Left lung (tissue), 10 donors: ENCODE data around the gene ETV6. TPM values are rescaled to one million over a fixed set of nuclear protein-coding genes. Genes with fewer than 3 reads are reported as not detected.

Experiments
- ATAC-seq: fragments of 200-7000 bp; cut with Tn5 transposase; one replicate; pipeline ENCODE4 v1.9.1; 2020; ENCODE audit warnings: moderate library complexity
- DNase-seq, 4 donors: peaks; one replicate each; pipeline ENCODE4 v3.0.0-alpha.2; 2013 to 2020
- H3K27ac ChIP-seq, 2 donors: fragments of 200-600 bp; sonication (generic) in 1 of 2; one replicate each; pipeline versions ENCODE4 v1.5.0 to v1.8.0; 2020 to 2021
- H3K27me3 ChIP-seq, 2 donors: fragments of 200-600 bp; sonication (generic) in 1 of 2; one replicate each; pipeline versions ENCODE4 v1.5.0 to v1.8.0; 2020 to 2021
- H3K36me3 ChIP-seq, 2 donors: fragments of 200-600 bp; sonication (generic) in 1 of 2; one replicate each; pipeline versions ENCODE4 v1.5.0 to v1.8.0; 2020 to 2021
- H3K4me1 ChIP-seq, 2 donors: fragments of 200-600 bp; one replicate each; pipeline ENCODE4 v1.8.0; 2021
- H3K4me3 ChIP-seq, 2 donors: fragments of 200-600 bp; sonication (generic) in 1 of 2; one replicate each; pipeline versions ENCODE4 v1.5.0 to v1.8.0; 2020 to 2021; ENCODE audit warnings: mild to moderate bottlenecking in 1 of 2
- H3K9me3 ChIP-seq, 2 donors: fragments of 200-600 bp; sonication (generic) in 1 of 2; one replicate each; pipeline versions ENCODE4 v1.5.0 to v1.8.0; 2020 to 2021
- intact Hi-C, 2 donors: fragments of 100-400 bp; cut with DNase I; formaldehyde crosslinking; loops; one replicate each; pipeline versions ENCODE4 v1.11.2 to v1.14.2; 2022
- polyA plus RNA-seq, 6 donors: library from polyadenylated mRNA; unstranded; fragments of 120-200 nt; gene quantifications; one replicate each; pipeline ENCODE4 v1.2.1, GENCODE V29; 2013; ENCODE audit not compliant: insufficient read length in 6 of 6
- total RNA-seq, 2 donors: library from RNA; stranded (reverse); fragmentation: NEBNext Ultra II Directional; extraction: Animal tissue kit (Norgen Biotek cat#: 25700); gene quantifications; one replicate each; pipeline ENCODE4 v1.2.1, GENCODE V29; 2021
- TF ChIP-seq, protein P1 (sequence below), 2 donors: fragments of 200-600 bp; sonication (generic) in 1 of 2; IDR thresholded peaks; one replicate each; pipeline versions ENCODE4 v1.5.0 to v1.8.0; 2021; ENCODE audit warnings: antibody characterized with exemption in 2 of 2
- donor health status: DM: no; HTN: yes; CAD: no.
- donor health status: DM: no; HTN: no; CAD: no.

Gene ETV6
- total and polyA plus RNA-seq, 8 donors: 16.0 to 44.7 (median 17.1) TPM

GRCh38 chr12:11685316-11685715, 35.8 kb downstream of the ETV6 start:
- DNase-seq: no peak
- Histone ChIP-seq H3K4me3 (no peak overlapping the region), H3K4me1 (peaks cover 17 to 77% of the 10 kb centered on the region in 2 donors), H3K27me3 (no peaks in the 10 kb centered on the region), H3K36me3 (no peaks in the 10 kb centered on the region), H3K27ac (peak overlapping the region in 1 of 2 donors; percentile 58), H3K9me3 (no peaks in the 10 kb centered on the region)
- intact Hi-C loops: no loop called here
- TF ChIP-seq, protein P1, sequence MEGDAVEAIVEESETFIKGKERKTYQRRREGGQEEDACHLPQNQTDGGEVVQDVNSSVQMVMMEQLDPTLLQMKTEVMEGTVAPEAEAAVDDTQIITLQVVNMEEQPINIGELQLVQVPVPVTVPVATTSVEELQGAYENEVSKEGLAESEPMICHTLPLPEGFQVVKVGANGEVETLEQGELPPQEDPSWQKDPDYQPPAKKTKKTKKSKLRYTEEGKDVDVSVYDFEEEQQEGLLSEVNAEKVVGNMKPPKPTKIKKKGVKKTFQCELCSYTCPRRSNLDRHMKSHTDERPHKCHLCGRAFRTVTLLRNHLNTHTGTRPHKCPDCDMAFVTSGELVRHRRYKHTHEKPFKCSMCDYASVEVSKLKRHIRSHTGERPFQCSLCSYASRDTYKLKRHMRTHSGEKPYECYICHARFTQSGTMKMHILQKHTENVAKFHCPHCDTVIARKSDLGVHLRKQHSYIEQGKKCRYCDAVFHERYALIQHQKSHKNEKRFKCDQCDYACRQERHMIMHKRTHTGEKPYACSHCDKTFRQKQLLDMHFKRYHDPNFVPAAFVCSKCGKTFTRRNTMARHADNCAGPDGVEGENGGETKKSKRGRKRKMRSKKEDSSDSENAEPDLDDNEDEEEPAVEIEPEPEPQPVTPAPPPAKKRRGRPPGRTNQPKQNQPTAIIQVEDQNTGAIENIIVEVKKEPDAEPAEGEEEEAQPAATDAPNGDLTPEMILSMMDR (IDR thresholded peaks at IDR 0.05): no peak
- ATAC-seq: no peak

- Histone ChIP-seq H3K27me3 (no peaks in the 10 kb centered on the region), H3K9me3 (no peaks in the 10 kb centered on the region), H3K4me3 (no peak overlapping the region), H3K27ac (peak overlapping the region in 1 of 2 donors; percentile 39), H3K4me1 (peaks cover 17 to 81% of the 10 kb centered on the region in 2 donors), H3K36me3 (no peaks in the 10 kb centered on the region)
- TF ChIP-seq, protein P1 (IDR thresholded peaks at IDR 0.05): no peak
- ATAC-seq (no peak), DNase-seq (no peak)
- intact Hi-C loops: no loop called here
Observed at GRCh38 chr12:11685716-11686115, 36.2 kb downstream of the ETV6 start.

DNA sequence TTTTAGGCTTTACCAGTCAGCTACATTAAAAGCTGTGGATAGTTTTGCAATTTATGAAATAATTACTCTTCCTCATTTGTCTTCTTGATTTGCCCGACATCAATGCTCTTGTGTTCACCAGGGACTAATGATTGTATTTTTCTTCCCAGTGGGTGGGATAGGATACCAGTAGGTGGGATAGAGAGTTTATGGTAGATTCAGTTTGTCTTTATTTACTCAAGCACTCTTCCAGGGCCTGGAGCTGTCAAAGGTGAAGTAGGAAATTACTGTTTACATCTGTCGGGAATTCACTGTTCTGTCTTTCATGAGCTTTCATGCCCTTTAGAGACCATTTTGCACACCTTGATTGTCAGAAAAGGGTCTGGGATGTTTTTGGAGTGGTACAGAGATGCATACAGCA, 36.6 kb downstream of the ETV6 start:
- peaks cover 17 to 83% of the 10 kb centered on the region in 2 donors for H3K4me1 ChIP-seq
- H3K36me3 ChIP-seq: no peaks in the 10 kb centered on the region
- no peaks in the 10 kb centered on the region for H3K27me3 ChIP-seq
- intact Hi-C loops: no loop called here
- DNase-seq (no peak), ATAC-seq (no peak)
- TF ChIP-seq, protein P1 (IDR thresholded peaks at IDR 0.05): no peak
- H3K4me3 ChIP-seq: no peak overlapping the region
- H3K9me3 ChIP-seq: no peaks in the 10 kb centered on the region
- H3K27ac ChIP-seq: peak overlapping the region in 1 of 2 donors; percentile 39

DNA sequence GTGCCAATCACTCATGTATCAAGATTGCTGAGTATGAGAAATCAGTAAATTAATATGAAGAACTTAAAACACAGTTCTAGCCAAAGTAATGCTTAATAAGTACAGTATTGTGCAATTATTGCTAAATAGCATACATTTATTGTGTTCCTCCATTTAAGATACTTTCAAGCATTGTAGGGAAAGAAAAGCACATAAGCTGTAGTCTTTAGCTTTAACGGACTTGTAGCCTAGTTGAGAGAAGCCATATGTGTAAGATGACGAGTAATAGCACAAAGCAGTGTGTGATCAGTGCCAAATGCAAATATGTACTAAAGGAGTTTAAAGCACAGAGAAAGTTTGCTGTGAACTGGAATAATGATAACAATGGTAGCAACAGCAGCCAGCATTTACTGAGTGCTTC, 38.1 kb downstream of the ETV6 start:
- H3K4me1 ChIP-seq: peaks cover 17 to 88% of the 10 kb centered on the region in 2 donors
- intact Hi-C loops: no loop called here
- ATAC-seq: no peak
- no peaks in the 10 kb centered on the region for H3K36me3 ChIP-seq
- TF ChIP-seq, protein P1 (IDR thresholded peaks at IDR 0.05): no peak
- H3K27ac ChIP-seq: no peak overlapping the region
- H3K9me3 ChIP-seq: no peaks in the 10 kb centered on the region
- no peak overlapping the region for H3K4me3 ChIP-seq
- peak in 2 of 4 donors; percentile 60 to 67 for DNase-seq
- no peaks in the 10 kb centered on the region for H3K27me3 ChIP-seq

- intact Hi-C loops: no loop called here
- no peak for ATAC-seq
- Histone ChIP-seq H3K9me3 (no peaks in the 10 kb centered on the region), H3K4me1 (peaks cover 17 to 84% of the 10 kb centered on the region in 2 donors), H3K4me3 (no peak overlapping the region), H3K36me3 (no peaks in the 10 kb centered on the region), H3K27me3 (no peaks in the 10 kb centered on the region), H3K27ac (no peak overlapping the region)
- TF ChIP-seq, protein P1 (IDR thresholded peaks at IDR 0.05): no peak
- DNase-seq: no peak
Observed at GRCh38 chr12:11688379-11688778, 38.9 kb downstream of the ETV6 start.
